Measurements from ENCODE around the gene ZC3HAV1.

ZC3HAV1 gene

DNA sequence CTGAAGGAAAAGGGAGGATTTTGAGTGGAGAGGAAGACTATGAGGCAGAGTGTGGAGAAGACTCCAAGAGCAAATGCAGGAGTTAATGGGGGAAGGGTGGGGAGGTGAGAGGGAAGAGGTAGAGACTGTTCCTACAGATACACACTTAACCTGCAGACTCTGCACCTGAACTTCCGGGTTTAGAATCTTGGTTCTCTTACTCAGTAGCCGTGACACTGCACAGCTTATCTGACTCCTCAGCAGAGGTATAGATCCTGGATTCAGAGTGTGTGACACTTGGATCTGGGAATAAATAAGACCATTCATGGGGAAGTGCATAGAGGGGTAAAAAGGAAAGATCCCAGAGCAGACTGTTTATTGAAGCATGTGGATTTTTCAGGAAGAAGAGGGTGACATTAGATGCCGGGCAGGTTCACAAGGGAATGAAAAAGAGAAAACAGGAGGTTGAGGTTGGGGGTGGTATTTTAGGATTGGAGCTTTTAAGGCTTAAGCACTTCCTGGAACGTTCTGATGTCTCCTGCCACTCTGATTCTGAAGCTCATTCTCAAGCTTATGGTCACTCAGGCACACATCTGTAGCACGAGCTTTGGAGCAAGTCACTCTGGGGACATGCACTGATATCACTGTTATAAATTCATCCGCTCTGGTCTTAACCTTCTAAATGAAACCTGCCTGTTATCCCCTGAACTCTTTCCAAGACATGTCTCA lies 68.0 kb downstream of the ZC3HAV1 start:
- Histone ChIP-seq H3K27me3 (ENCODE audit: insufficient read depth, poor library complexity, severe bottlenecking) (no peaks in the 10 kb centered on the region), H3K27ac (replicated peaks) (no peak overlapping the region), H3K4me3 (replicated peaks; ENCODE audit: insufficient read depth, low read length) (no peak overlapping the region)
- TF ChIP-seq POLR2AphosphoS5 (IDR thresholded peaks at IDR 0.05; ENCODE audit: low read depth) (no peak), GABPA (IDR thresholded peaks at IDR 0.05; ENCODE audit: low read depth) (no peak), SPI1 (IDR thresholded peaks at IDR 0.05; ENCODE audit: borderline replicate concordance, low read depth) (no peak)
- TF ChIP-seq, protein P1, sequence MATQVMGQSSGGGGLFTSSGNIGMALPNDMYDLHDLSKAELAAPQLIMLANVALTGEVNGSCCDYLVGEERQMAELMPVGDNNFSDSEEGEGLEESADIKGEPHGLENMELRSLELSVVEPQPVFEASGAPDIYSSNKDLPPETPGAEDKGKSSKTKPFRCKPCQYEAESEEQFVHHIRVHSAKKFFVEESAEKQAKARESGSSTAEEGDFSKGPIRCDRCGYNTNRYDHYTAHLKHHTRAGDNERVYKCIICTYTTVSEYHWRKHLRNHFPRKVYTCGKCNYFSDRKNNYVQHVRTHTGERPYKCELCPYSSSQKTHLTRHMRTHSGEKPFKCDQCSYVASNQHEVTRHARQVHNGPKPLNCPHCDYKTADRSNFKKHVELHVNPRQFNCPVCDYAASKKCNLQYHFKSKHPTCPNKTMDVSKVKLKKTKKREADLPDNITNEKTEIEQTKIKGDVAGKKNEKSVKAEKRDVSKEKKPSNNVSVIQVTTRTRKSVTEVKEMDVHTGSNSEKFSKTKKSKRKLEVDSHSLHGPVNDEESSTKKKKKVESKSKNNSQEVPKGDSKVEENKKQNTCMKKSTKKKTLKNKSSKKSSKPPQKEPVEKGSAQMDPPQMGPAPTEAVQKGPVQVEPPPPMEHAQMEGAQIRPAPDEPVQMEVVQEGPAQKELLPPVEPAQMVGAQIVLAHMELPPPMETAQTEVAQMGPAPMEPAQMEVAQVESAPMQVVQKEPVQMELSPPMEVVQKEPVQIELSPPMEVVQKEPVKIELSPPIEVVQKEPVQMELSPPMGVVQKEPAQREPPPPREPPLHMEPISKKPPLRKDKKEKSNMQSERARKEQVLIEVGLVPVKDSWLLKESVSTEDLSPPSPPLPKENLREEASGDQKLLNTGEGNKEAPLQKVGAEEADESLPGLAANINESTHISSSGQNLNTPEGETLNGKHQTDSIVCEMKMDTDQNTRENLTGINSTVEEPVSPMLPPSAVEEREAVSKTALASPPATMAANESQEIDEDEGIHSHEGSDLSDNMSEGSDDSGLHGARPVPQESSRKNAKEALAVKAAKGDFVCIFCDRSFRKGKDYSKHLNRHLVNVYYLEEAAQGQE (IDR thresholded peaks at IDR 0.05; ENCODE audit: insufficient replicate concordance, low read depth): no peak
- TF ChIP-seq, protein P2, sequence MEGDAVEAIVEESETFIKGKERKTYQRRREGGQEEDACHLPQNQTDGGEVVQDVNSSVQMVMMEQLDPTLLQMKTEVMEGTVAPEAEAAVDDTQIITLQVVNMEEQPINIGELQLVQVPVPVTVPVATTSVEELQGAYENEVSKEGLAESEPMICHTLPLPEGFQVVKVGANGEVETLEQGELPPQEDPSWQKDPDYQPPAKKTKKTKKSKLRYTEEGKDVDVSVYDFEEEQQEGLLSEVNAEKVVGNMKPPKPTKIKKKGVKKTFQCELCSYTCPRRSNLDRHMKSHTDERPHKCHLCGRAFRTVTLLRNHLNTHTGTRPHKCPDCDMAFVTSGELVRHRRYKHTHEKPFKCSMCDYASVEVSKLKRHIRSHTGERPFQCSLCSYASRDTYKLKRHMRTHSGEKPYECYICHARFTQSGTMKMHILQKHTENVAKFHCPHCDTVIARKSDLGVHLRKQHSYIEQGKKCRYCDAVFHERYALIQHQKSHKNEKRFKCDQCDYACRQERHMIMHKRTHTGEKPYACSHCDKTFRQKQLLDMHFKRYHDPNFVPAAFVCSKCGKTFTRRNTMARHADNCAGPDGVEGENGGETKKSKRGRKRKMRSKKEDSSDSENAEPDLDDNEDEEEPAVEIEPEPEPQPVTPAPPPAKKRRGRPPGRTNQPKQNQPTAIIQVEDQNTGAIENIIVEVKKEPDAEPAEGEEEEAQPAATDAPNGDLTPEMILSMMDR (IDR thresholded peaks at IDR 0.05; ENCODE audit: insufficient read depth, low read length): no peak
- no peak for DNase-seq (ENCODE audit: low read depth in 1 of 2, low spot score in 1 of 2)

DNA sequence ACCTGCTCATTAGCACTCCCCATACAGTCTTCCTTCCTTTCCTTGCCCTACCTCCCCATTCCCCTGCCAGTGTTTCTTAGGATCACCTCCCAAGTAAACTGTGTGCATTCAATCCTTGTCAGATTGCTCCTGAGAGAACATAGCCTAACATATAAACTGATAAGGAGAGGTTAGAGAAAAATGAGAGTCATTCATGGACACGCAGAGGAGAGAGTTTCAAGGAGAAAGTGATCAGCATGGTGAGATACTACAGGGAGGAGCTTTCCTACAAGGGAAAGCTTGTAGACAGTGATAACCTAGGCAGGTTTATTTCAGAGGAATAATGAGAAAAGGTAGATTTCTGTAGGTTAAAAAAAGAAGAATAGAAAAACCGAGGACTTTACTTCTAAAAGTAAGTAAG lies 70.8 kb downstream of the ZC3HAV1 start:
- DNase-seq (ENCODE audit: low read depth in 1 of 2, low spot score in 1 of 2): no peak
- no peak overlapping the region for H3K4me3 ChIP-seq (replicated peaks; ENCODE audit: insufficient read depth, low read length)
- TF ChIP-seq, protein P1 (IDR thresholded peaks at IDR 0.05; ENCODE audit: insufficient replicate concordance, low read depth): no peak
- TF ChIP-seq, protein P2 (IDR thresholded peaks at IDR 0.05; ENCODE audit: insufficient read depth, low read length): no peak
- no peak for TF ChIP-seq GABPA (IDR thresholded peaks at IDR 0.05; ENCODE audit: low read depth)
- no peak for TF ChIP-seq POLR2AphosphoS5 (IDR thresholded peaks at IDR 0.05; ENCODE audit: low read depth)
- TF ChIP-seq SPI1 (IDR thresholded peaks at IDR 0.05; ENCODE audit: borderline replicate concordance, low read depth): no peak
- H3K27ac ChIP-seq (replicated peaks): no peak overlapping the region
- peaks cover 7% of the 10 kb centered on the region for H3K27me3 ChIP-seq (ENCODE audit: insufficient read depth, poor library complexity, severe bottlenecking)

DNA sequence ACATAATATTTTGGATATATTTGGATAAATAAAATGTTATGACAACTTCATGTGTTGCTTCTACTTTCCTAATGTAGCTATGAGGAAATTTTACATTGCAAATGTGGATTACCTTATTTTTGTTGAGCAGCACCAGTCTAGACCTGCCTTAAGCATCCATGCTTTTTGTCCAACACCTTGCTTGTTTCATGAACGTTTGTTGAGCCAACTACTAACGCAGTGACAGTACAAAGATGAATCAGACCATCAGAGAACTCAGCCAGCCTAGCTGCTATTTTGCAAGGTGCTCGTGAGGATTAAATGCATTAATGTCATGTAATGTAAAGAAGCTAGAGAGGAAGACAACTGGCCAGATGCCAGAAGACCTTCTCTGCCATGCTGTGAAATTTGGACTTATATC lies 72.6 kb downstream of the ZC3HAV1 start:
- no peak for TF ChIP-seq SPI1 (IDR thresholded peaks at IDR 0.05; ENCODE audit: borderline replicate concordance, low read depth)
- TF ChIP-seq, protein P1 (IDR thresholded peaks at IDR 0.05; ENCODE audit: insufficient replicate concordance, low read depth): no peak
- H3K27me3 ChIP-seq (ENCODE audit: insufficient read depth, poor library complexity, severe bottlenecking): peaks cover 7% of the 10 kb centered on the region
- H3K4me3 ChIP-seq (replicated peaks; ENCODE audit: insufficient read depth, low read length): no peak overlapping the region
- no peak for DNase-seq (ENCODE audit: low read depth in 1 of 2, low spot score in 1 of 2)
- H3K27ac ChIP-seq (replicated peaks): no peak overlapping the region

Measured in HL-60 (cell line).